NCI-H1105 treated with DMSO at 0.1 percent for 48 hours (cell line): ENCODE measurements around the gene METRNL.

Experiments used
- DNase-seq: peaks from one replicate; lab custom pipeline; 2025; lab: John Stamatoyannopoulos, UW

The METRNL gene

DNA sequence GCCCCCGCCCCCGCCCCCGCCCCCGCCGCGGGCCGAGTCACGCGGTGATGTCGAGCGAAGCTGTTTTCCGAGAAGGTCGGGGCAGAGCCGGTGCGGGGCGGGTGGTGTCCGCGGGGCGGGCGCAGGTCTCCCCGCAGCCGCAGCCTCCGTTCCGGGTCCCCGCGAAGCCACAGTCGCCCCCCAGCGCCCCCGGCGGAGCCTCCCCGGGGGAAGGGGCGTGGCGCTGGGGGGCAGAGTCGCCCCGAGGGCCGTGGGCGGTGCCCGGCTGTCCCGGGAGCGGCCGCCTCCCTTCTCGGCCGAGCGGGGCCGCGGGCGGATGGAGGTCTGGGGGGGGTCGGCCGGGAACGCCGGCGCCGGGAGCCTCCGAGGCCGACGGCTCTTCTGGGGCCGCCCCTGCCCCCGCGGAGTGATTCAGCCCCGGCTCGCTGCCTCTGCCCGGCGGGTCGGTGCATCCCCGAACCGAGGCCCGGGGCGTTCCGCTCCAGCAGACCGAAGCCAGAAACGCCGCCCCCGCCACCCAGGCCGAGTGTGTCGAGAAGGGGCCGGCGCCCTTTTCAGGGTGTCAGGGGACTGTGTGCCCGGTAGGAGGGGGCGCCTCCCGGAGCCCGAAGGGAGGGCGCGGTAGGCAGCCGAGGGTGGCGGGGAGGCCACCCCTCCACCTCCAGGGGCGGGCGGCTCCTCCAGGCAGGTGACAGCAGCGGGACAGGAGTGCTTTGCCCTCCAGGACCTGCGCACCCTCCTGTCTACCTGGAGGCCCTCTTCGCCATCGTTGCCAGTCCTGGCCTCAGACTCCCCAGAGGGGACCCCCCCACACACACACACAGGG, 1.7 kb downstream of the METRNL start:
- DNase-seq: no peak

GRCh38 chr17:83081684-83082201, 2.3 kb downstream of the METRNL start:
- DNase-seq: no peak

- no peak for DNase-seq
These were observed 3.0 kb downstream of the METRNL start for GRCh38 chr17:83082424-83082823.

DNA sequence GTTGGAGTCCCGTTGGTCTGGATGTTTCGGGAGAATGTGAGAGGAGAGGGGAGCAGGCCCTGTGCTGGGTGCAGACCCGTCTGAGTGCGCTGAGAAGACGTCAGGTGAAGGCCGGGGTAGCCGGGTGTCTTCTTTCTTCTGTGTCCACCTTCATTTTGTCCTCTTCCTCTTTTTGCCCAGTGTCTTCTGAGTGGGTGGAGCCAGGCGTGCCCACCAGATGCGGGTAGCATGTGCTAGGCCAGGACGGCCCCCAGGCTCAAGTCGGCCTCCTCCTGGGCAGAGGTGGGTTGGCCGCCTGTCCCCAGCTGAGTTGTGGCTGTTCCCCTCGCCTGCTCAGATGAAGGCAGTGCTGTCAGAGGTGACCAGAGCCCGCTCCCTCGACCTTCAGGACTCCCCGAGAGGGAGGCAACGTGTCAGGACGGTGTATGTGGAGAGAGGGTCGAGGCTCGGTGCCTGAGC, 3.5 kb downstream of the METRNL start:
- DNase-seq: no peak

DNA sequence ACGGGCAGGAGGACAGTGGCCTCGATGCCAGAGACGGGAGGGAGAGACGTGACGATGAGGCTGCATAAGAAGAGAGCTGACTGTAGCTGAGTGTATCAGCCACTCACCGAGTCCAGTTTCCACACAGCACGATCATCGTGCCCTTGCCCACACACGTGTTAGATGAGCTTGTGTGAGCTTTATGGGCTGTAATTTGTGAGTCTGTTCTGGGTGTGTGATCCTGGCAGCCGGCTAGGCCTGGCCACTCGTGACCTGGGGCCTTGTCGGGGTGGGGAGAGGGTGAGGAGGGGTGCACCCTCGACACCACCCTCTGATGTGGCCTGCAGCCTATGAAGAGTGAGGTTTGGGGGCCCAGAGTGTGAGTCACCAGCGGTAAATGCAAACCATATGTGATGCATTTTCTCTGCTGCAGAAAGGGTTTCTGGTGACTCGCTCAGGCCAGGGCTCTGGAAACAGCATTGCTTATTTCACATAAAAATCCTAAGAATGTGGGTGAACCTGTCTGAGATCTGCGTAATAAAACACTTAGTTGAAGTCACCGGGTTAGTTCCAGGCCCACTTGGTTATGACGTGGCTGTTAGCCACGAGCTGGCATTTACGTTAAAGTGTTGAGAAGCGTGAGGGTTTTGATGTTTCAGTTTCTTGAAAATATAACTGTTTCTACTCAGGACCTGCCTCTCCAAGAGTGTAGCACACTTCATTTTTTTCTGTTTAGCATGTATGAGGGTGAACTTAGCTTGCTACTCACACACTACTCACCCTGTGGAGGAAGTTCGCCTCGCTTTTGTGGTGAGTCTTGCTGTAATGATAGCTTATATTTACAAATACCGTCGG, 4.2 kb downstream of the METRNL start:
- DNase-seq: no peak

DNA sequence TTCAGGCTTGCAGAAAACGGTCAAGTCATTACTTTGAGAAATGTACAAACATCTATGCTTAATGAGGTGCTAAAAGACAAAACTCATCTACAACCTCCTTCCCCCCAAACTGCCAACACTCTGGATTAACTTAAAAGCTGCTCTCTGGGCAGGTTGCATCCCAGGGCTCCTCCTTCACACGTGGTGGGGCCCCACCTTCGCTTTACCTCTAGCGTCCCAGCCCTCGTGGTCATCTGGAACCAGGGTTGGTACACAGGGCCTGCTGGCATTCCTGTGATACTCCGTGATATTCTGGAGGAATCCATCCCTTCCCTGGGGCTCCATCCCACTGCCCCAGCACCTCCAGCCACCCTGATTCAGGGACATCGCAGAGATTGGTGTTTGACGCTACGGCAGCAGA, 4.8 kb downstream of the METRNL start:
- no peak for DNase-seq

DNA sequence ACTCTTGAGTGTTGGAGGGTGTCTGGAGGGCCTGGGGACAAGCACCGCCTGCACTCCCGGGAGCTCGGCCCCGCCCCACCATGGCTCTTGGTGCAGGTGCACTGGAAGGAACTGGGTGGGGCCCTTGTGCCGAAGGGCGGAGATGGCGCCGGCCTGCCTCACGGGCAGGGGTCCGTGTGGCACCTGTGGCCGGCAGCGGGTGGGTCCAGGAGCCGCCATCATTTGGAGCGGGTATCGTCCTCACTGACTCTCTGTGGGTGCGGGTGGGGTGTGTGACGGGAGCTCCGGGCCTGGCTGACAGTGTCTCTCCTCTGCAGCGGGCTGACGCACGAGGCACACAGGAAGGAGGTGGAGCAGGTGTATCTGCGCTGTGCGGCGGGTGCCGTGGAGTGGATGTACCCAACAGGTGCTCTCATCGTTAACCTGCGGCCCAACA, 5.2 kb downstream of the METRNL start:
- DNase-seq: peak; percentile 30

DNA sequence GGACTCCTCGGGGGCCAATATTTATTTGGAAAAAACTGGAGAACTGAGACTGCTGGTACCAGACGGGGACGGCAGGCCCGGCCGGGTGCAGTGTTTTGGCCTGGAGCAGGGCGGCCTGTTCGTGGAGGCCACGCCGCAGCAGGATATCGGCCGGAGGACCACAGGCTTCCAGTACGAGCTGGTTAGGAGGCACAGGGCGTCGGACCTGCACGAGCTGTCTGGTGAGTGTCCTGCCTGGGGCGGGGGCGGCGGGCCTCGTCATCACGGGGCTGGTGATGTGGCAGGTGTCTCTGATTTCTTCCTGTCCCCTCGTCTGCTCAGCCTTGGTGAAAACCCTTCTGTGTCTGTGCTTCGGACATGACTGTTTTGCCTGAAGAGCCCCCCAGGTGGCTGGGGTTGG, 5.7 kb downstream of the METRNL start:
- DNase-seq: no peak

- no peak for DNase-seq
These were observed 6.3 kb downstream of the METRNL start for GRCh38 chr17:83085526-83086198.

DNA sequence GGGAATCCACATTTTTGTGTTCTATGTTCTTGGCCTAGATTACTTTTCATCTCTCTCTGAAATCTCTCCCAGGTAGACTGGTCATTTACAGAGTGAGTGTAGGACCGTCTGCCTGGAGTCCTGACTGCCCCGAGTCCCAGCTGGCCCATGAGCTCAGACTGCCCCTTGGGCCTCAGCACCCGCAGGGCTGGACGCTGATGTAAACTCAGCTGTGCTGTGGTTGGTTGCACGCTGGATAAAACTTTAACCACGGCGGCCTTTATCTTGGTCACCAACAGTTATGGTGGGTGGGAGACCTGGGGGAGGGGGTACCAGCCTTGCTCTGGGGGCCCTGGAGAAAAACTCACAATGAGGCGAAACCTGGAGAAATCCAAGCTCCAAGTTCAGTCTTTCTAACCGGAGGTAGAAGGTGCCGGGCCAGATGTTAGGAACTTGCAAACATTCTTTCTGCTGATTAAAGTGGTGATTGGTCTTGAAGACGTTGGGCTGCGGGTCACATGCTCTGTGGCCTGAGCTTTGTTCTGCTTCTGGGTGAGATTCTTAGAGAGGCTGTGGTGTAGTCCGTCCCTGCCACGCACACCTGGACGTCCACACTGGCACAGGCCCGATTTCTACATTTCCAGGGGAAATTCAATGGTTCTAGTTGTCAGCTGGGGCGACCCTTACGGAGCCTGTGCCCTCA, 6.9 kb downstream of the METRNL start:
- no peak for DNase-seq

GRCh38 chr17:83086907-83087787, 7.7 kb downstream of the METRNL start:
- DNase-seq: no peak

DNA sequence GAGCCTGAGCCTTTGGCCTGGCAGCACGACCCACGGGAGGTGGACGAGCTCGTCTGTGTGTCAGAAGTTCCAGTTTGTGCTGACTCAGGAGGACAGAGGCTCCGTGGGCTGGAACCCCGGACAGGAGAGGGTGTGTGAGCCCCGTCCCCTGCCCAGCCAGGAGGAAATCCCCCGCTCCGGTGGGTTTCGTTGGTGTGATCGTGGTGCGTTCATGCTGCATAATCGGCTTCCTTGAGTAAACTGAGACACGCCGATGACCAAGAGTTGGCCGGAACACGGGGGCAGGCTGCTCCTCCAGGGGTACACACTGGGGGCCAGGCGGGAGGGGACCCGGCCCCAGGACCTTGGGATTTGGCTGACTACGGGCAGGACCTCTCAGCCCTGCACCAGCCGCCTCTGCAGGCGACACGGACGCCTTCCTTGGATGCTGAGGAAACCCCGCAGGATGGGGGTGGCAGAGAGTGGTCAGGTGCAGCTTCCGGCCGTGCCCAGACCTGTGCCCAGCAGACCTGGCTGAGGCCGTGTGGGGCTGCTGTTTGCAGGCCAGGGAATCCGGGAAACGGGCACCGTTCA, 8.5 kb downstream of the METRNL start:
- DNase-seq: no peak

- DNase-seq: no peak
These were observed 9.0 kb downstream of the METRNL start for GRCh38 chr17:83088451-83088850.

DNA sequence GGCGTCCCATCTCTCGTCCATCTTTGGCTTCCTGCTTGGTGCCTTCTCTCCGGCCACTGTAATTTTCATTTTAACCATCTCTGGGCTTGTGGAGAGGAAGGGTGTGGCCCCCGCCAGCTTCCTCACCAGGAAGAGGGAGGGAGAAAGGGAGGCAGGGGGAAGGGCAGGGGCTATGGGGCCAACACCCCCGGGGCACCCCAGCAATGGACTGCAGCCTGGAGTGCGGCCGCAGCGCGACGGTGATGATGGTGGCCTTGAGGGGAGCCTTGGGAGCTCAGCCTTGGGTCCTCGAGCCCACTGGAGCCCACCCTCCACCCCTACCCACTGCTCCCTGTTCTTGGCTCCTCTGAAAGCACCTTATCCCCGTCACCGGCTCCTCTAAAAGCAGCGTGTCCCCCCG, 9.5 kb downstream of the METRNL start:
- no peak for DNase-seq

- DNase-seq: no peak
These were observed 10.1 kb downstream of the METRNL start for GRCh38 chr17:83089328-83090132.

GRCh38 chr17:83090444-83091256, 11.2 kb downstream of the METRNL start:
- no peak for DNase-seq

- DNase-seq: no peak
These were observed 12.1 kb downstream of the METRNL start for GRCh38 chr17:83091257-83092141.

GRCh38 chr17:83092186-83092585, 12.8 kb downstream of the METRNL start:
- DNase-seq: no peak
